Motor neuron (in vitro differentiated cells): ENCODE measurements around the gene ADTRP. TPM values are rescaled to one million over a fixed set of nuclear protein-coding genes. Genes with fewer than 3 reads are reported as not detected.

Experiments
- ATAC-seq, 8 experiments: fragments of 200-7000 bp; cut with Tn5 transposase; replicated peaks in 6 of 8; 2 replicates each; pipeline ENCODE4 v1.8.0; 2021; ENCODE audit warnings: mild to moderate bottlenecking in 8 of 8, moderate library complexity in 8 of 8
- H3K27ac ChIP-seq, 2 donors: fragments of 250-450 bp; sonication (Bioruptor Pico); 2 replicates each; pipeline ENCODE4 v1.9.0; 2021; ENCODE audit warnings: antibody characterized with exemption in 2 of 2, mild to moderate bottlenecking in 2 of 2, moderate library complexity in 1 of 2
- H3K4me1 ChIP-seq, 2 donors: fragments of 250-450 bp; sonication (Bioruptor Pico); replicated peaks in 1 of 2; 2 replicates each; pipeline ENCODE4 v1.6.1; 2021; ENCODE audit warnings: antibody characterized with exemption in 2 of 2, mild to moderate bottlenecking in 2 of 2, moderate library complexity in 1 of 2
- H3K4me3 ChIP-seq, 5 donors: fragments of 250-450 bp; sonication (Bioruptor Pico); 2 replicates each; pipeline ENCODE4 v1.9.0; 2021; ENCODE audit warnings: antibody characterized with exemption in 5 of 5, mild to moderate bottlenecking in 5 of 5, moderate library complexity in 4 of 5
- WGBS, 10 experiments: fragments of 450-650 bp; shearing (Covaris generic); methylation state at CpG; one replicate each; pipeline ENCODE4 v1.0.0; 2022; 5-methylcytosine and 5-hydroxymethylcytosine counted together
- in situ Hi-C, 9 experiments: fragments of 400-800 bp; cut with MboI; loops; one replicate each; pipeline ENCODE4 v1.15.0; 2021; ENCODE audit warnings: low sequenced_read_pairs in 9 of 9, low pct_unique_long_range_greater_than_20kb in 2 of 9; ENCODE audit not compliant: unreplicated experiment in 9 of 9
- total RNA-seq, 8 experiments: library from RNA; unstranded; fragments of 300-600 nt; gene quantifications; 2 replicates each; pipeline versions ENCODE4 v1.2.3 to v1.2.4, GENCODE V29; 2022

The ADTRP gene
- total RNA-seq, 8 experiments from 2014 or later: 0.23 to 4.1 (median 0.52) TPM; not detected in 3

- no peak overlapping the region for H3K27ac ChIP-seq
- WGBS, 10 experiments: 60 to 100% (median 77%) methylated on average over 1 to 6 of the region's 7 CpGs; no CpG with 5 or more reads in 3 of the 10 experiments
- no peak for ATAC-seq
- in situ Hi-C loops: no loop called here
- no peak overlapping the region for H3K4me3 ChIP-seq
- H3K4me1 ChIP-seq: peaks cover 10 to 15% of the 10 kb centered on the region in 2 donors
Measured at GRCh38 chr6:11736601-11737000, 42.0 kb downstream of the ADTRP start.

- no peak overlapping the region for H3K4me3 ChIP-seq
- no peak overlapping the region for H3K27ac ChIP-seq
- H3K4me1 ChIP-seq: peaks cover 10 to 15% of the 10 kb centered on the region in 2 donors
- in situ Hi-C loops: no loop called here
- WGBS, 10 experiments: 50 to 88% (median 77%) methylated on average over 1 to 6 of the region's 6 CpGs; no CpG with 5 or more reads in 1 of the 10 experiments
- no peak for ATAC-seq
Measured at GRCh38 chr6:11734861-11735613, 43.6 kb downstream of the ADTRP start.

GRCh38 chr6:11732036-11732631 is 46.5 kb downstream of the ADTRP start:
- 0 to 93% (median 73%) methylated on average over 2 to 9 of the region's 12 CpGs; no CpG with 5 or more reads in 2 of the 10 experiments for WGBS, 10 experiments
- no peaks in the 10 kb centered on the region for H3K4me1 ChIP-seq
- in situ Hi-C loops: no loop called here
- no peak overlapping the region for H3K27ac ChIP-seq
- no peak overlapping the region for H3K4me3 ChIP-seq
- ATAC-seq: peak in 2 of 8 experiments; percentile 78 to 86

GRCh38 chr6:11731423-11731822 is 47.2 kb downstream of the ADTRP start:
- WGBS, 10 experiments: 20 to 89% (median 70%) methylated on average over 1 to 3 of the region's 3 CpGs
- Histone ChIP-seq H3K27ac (no peak overlapping the region), H3K4me1 (no peaks in the 10 kb centered on the region), H3K4me3 (no peak overlapping the region)
- in situ Hi-C loops: no loop called here
- ATAC-seq: no peak

GRCh38 chr6:11730641-11731040 is 48.0 kb downstream of the ADTRP start:
- 80 to 92% methylated on average over 1 to 2 of the region's 2 CpGs; no CpG with 5 or more reads in 8 of the 10 experiments for WGBS, 10 experiments
- peak in 1 of 8 experiments; percentile 12 for ATAC-seq
- H3K4me3 ChIP-seq: no peak overlapping the region
- in situ Hi-C loops: no loop called here
- H3K4me1 ChIP-seq: no peaks in the 10 kb centered on the region
- no peak overlapping the region for H3K27ac ChIP-seq

- Histone ChIP-seq H3K4me1 (no peaks in the 10 kb centered on the region), H3K4me3 (no peak overlapping the region), H3K27ac (no peak overlapping the region)
- no peak for ATAC-seq
- 72 to 100% (median 92%) methylated on average over 2 to 8 of the region's 8 CpGs; no CpG with 5 or more reads in 1 of the 10 experiments for WGBS, 10 experiments
- in situ Hi-C loops: no loop called here
Measured at GRCh38 chr6:11729076-11729475, 49.5 kb downstream of the ADTRP start.

GRCh38 chr6:11727998-11728961 is 50.3 kb downstream of the ADTRP start:
- H3K4me3 ChIP-seq: no peak overlapping the region
- 72 to 94% (median 87%) methylated on average over 3 to 10 of the region's 11 CpGs; no CpG with 5 or more reads in 1 of the 10 experiments for WGBS, 10 experiments
- in situ Hi-C loops: no loop called here
- no peak overlapping the region for H3K27ac ChIP-seq
- no peak for ATAC-seq
- no peaks in the 10 kb centered on the region for H3K4me1 ChIP-seq

- Histone ChIP-seq H3K4me1 (no peaks in the 10 kb centered on the region), H3K27ac (no peak overlapping the region), H3K4me3 (no peak overlapping the region)
- ATAC-seq: peak in 1 of 8 experiments; percentile 62
- in situ Hi-C loops: no loop called here
- 67 to 100% (median 84%) methylated on average over 1 to 2 of the region's 3 CpGs; no CpG with 5 or more reads in 4 of the 10 experiments for WGBS, 10 experiments
Measured at GRCh38 chr6:11727346-11727997, 51.1 kb downstream of the ADTRP start.

GRCh38 chr6:11724286-11724685 is 54.3 kb downstream of the ADTRP start:
- WGBS, 10 experiments: 80 to 100% (median 93%) methylated on average over 1 to 4 of the region's 4 CpGs; no CpG with 5 or more reads in 2 of the 10 experiments
- Histone ChIP-seq H3K27ac (no peak overlapping the region), H3K4me3 (no peak overlapping the region), H3K4me1 (no peaks in the 10 kb centered on the region)
- in situ Hi-C loops: loop anchor here in 1 of 9 experiments (25.0 kb wide), 1 partner anchor 288 kb away; the partner anchor contains the start of gene HIVEP1
- ATAC-seq: no peak

- WGBS, 10 experiments: 0 to 100% (median 82%) methylated on average over 1 to 9 of the region's 9 CpGs; no CpG with 5 or more reads in 2 of the 10 experiments
- ATAC-seq: no peak
- Histone ChIP-seq H3K4me1 (no peaks in the 10 kb centered on the region), H3K4me3 (no peak overlapping the region), H3K27ac (no peak overlapping the region)
- in situ Hi-C loops: loop anchor here in 1 of 9 experiments (25.0 kb wide), 1 partner anchor 289 kb away; the partner anchor contains the start of gene HIVEP1
Measured at GRCh38 chr6:11722805-11723631, 55.6 kb downstream of the ADTRP start.

- Histone ChIP-seq H3K27ac (no peak overlapping the region), H3K4me1 (no peaks in the 10 kb centered on the region), H3K4me3 (no peak overlapping the region)
- 77 to 100% (median 92%) methylated on average over 1 to 6 of the region's 6 CpGs; no CpG with 5 or more reads in 2 of the 10 experiments for WGBS, 10 experiments
- no peak for ATAC-seq
- in situ Hi-C loops: loop anchor here in 1 of 9 experiments (25.0 kb wide), 1 partner anchor 290 kb away; the partner anchor contains the start of gene HIVEP1
Measured at GRCh38 chr6:11722220-11722619, 56.4 kb downstream of the ADTRP start.
